ENCODE measurements around the gene ZNF593OS.

Gene ZNF593OS

DNA sequence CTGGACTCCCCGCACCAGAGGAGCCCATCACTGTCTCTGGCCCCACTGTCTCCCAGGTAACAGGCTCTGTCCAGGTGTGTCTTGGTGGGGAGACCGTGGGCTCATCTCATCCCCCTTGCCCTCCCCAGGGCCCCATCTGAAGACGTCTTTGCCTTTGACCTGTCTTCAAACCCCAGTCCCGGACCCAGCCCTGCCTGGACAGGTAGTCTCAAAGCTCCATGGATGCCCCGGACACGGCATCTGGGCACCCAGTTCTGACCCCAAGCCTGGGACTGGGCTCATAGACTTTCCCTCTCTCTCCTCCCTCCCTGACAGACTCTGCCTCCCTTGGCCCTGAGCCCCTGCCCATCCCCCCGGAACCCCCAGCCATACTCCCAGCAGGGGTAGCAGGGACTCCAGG, 12.5 kb upstream of the ZNF593OS start:
- no peak for DNase-seq (ENCODE audit: low read depth, low spot score)

- no peak for DNase-seq (ENCODE audit: low read depth, low spot score)
Observed at GRCh38 chr1:26182383-26182696, 10.7 kb upstream of the ZNF593OS start.

- DNase-seq (ENCODE audit: low read depth, low spot score) = no peak
Observed at GRCh38 chr1:26181586-26182382, 10.2 kb upstream of the ZNF593OS start.

DNA sequence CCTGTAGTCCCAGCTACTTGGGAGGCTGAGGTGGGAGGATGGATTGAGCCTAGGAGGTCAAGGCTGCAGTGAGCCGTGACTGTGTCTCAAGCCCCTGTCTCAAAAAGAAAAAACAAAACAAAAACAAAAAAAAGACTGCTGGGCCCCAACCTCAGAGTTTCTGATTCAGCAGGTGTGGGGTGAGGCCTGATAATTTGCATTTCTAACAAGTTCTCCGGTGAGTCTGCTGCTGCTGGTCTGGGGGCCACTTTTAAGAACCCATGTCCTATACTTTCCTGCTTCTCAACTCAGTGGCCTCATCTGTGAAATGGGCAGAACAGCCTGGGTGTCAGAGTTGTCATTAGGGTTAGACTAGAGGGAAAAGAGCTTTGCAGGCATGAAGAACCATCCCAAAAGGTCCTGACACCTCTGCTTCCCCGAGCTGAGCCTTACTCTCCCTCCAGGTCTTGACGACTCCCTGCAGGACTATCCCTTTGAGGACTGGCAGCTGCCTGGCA, 8.4 kb upstream of the ZNF593OS start:
- no peak for DNase-seq (ENCODE audit: low read depth, low spot score)

DNA sequence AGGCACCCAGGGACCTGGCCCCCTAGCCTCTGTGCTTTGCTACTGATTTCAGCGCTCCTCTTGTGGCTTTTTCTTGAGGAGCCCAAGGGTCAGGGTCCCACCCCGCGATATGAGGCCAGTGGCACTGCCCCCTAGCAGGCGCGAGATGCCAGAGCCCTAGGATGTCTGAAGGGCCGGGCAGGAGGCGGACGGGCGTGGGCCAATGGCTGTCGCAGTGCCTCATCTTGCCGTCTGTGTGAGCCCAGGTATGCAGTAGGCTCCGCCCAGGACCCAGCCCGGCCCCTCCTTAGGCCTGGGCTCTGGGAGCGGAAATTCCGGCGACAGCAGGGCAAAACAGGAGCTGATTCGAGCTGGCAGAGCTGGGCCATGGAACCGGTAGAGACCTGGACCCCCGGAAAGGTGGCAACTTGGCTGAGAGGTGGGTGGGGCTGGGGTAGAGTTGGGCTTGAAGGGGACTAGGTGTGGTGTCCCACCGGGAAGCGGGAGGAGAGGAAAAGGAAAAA, 5.6 kb upstream of the ZNF593OS start, which contains the start of gene CNKSR1:
CNKSR1 (plus strand) TSS at position 310 of the 503 bp plus-strand sequence; CDS start at position 367, 57 bp downstream.
- DNase-seq (ENCODE audit: low read depth, low spot score) = no peak

GRCh38 chr1:26175346-26175745, 3.7 kb upstream of the ZNF593OS start:
- no peak for DNase-seq (ENCODE audit: low read depth, low spot score)

DNA sequence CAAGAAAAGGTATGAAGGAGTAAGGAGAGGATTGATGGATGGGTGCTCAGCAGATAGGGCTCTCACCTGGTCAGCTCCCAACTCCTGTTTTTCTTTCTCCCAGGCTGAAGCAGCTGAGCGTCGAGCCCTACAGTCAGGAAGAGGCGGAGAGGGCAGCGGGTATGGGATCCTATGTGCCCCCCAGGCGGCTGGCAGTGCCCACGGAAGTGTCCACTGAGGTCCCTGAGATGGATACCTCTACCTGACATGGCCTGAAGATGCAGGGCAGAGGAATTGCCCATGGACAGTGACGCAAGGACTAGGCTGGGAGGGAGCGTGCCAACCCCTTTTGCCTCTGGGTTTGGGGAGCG, 1.2 kb downstream of the ZNF593OS start:
- DNase-seq (ENCODE audit: low read depth, low spot score) = no peak

DNA sequence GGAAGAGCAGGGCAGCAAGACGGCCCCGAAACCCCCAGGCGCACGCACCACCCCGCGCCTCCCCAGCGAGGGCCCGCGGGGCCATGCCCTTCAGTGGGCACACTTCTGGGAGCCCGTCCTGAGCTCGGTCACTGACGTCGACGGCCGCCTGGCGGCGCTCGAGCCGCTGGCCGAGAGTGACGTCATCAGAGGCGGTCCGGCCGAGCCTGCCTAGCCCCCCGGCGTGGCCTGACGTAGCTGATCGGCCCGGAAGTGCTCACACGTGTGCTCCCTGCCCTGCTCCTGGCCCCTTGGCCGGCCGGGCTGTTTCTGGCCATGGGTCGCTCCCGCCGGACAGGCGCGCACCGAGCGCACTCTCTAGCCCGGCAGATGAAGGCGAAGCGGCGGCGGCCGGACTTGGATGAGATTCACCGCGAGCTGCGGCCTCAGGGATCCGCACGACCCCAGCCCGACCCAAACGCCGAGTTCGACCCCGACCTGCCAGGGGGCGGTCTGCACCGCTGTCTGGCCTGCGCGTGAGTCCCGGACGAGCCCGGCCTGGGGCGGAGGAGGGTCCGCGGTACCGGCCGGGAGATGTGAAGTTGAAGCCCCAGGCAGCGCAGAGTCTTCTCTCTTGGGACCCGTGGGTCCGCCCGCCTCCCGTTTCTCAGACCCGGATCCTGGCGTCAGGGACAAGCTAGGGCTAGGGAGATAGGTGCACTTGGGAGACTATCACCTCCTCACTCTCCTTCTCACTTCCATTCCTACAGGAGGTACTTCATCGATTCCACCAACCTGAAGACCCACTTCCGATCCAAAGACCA, 1.8 kb downstream of the ZNF593OS start, which contains the start of gene ZNF593:
ZNF593 (plus strand) TSS at position 240 of the 803 bp plus-strand sequence; CDS start at position 316, 76 bp downstream.
- peak; percentile 39 for DNase-seq (ENCODE audit: low read depth, low spot score)

DNA sequence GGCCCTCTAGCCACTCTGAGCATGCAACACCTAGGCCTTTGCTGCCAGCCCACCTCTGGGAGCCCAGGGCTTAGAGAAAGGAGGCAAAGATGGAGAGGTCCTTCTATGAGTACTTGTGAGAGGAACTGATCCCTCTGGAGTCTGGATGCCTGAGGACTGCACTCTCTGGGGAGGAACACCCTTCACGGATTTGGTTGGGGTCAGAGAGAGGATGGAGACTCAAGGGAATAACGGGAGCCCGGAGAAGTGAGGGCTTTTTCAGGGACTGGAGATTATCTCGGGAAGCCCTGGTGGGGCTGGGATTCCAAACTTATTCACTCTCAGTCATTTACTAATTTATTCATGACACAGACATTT, 2.5 kb downstream of the ZNF593OS start:
- DNase-seq (ENCODE audit: low read depth, low spot score) = no peak

DNA sequence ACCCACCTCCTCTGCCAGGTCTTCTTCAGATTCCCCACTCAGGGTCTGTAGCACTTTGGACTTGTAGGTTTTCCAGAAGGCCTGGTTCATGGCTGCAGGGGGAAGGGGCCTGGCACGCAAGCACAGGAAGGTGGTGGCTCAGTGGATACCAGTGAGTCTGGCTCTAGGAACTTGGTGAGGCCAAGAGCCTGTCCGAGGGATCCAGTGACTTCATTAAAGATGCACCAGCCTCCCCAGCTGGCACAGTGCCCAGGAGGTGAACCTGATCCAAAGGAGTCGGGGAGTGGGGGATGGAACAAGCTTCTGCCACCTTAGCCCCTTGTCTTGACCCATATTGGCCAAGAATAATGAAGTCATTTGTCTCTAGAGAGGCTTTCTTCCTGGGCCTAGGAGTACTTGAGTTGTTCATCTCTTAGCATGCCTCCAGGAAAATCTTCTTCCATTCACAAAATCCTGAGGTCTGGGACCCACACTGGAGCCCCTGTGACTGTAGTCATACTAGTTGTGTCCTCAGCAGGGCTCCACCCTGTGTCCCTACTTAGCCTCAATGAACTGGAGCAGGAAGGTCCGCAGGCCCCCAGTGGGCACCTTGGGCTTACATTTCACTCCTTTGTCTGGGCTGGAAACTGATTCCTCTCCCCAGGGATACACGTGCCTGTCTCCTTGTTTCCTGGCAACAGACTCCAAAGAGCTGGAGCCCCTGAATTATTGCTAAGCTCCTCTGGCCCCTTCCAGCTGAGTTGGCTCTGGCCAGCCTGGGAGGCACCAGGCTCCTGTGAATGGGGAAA, 3.0 kb downstream of the ZNF593OS start, which contains the start of gene C1orf232:
C1orf232 (minus strand) TSS at position 554 of the 788 bp plus-strand sequence; CDS start at position 90, 464 bp downstream.
- DNase-seq (ENCODE audit: low read depth, low spot score) = no peak

GRCh38 chr1:26166719-26167281, 4.8 kb downstream of the ZNF593OS start:
- DNase-seq (ENCODE audit: low read depth, low spot score) = no peak

DNA sequence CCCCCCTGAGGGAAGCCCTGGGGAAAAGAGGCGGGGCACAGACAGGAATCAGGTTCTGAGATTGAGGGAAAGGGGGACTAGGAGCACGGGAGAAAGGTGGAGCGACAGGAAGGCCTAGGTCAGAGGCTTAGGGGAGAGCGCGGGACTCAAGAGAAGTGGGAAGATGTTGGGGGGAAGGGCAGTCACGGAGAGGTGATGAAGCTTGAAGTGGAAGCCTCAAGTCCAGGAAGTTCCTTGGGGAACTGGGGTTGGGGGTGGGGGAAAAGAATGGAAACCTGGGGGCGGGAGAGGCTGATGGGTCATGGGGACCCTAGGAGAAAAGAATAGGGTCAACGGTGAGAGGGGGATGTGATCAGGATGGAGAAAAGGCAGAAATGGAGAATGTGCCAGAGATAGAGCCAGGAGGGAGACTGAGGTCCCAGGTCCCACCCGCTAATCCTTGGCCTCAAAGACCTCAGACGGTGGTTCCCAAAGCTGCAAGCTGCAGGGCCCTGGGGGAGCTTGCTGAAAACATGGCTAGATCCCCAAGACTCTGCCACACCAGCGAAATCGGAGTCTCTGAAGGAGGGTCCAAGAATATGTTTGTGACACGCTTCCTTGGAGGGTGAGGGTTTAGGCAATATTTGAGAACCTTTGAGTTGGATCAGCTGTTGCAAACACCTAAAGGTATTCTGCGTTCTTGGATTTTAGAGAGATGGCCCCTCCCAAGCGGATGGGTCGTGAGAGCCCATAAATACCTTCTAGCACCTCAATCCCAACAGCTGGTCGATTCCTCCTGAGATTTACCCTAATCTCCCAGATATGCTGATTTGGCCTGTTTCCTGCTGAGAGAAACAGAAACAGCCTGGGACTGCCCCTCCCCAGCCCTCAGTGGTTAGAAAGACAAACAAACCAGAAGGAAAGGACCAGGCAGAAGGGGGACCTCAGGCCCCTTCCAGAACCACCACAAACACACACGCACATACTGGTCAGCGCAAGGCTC, 6.5 kb downstream of the ZNF593OS start:
- no peak for DNase-seq (ENCODE audit: low read depth, low spot score)

- no peak for DNase-seq (ENCODE audit: low read depth, low spot score)
Observed at GRCh38 chr1:26164036-26164860, 7.4 kb downstream of the ZNF593OS start.

- DNase-seq (ENCODE audit: low read depth, low spot score) = no peak
Observed at GRCh38 chr1:26163684-26164035, 8.0 kb downstream of the ZNF593OS start.

- DNase-seq (ENCODE audit: low read depth, low spot score) = no peak
Observed at GRCh38 chr1:26162220-26162709, 9.4 kb downstream of the ZNF593OS start.

DNA sequence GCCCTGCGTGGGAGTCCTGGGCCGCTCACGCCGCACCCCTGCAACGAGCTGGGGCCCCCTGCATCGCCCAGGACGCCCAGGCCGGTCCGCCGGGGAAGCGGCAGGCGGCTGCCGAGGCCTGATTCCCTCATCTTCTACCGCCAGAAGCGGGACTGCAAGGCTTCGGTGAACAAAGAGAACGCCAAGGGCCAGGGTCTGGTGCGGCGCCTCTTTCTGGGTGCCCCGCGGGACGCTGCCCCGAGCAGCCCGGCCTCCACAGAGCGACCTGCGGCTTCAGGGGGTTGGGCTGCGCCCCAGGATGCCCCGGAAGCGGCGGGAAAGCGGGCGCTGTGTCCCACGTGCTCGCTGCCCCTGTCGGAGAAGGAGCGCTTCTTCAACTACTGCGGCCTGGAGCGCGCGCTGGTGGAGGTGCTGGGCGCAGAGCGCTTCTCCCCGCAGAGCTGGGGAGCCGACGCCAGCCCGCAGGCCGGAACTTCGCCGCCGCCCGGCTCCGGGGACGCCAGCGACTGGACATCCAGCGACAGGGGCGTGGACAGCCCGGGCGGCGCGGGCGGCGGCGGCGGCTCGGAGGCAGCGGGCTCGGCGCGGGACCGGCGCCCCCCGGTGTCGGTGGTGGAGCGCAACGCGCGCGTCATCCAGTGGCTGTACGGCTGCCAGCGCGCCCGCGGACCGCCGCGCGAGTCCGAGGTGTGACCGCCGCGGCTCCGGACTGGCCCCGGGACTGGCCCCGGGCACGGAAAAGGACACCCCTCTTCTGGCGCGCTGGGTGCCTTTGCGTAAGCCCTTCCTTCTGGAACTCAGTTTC, 10.0 kb downstream of the ZNF593OS start:
- DNase-seq (ENCODE audit: low read depth, low spot score) = no peak

DNA sequence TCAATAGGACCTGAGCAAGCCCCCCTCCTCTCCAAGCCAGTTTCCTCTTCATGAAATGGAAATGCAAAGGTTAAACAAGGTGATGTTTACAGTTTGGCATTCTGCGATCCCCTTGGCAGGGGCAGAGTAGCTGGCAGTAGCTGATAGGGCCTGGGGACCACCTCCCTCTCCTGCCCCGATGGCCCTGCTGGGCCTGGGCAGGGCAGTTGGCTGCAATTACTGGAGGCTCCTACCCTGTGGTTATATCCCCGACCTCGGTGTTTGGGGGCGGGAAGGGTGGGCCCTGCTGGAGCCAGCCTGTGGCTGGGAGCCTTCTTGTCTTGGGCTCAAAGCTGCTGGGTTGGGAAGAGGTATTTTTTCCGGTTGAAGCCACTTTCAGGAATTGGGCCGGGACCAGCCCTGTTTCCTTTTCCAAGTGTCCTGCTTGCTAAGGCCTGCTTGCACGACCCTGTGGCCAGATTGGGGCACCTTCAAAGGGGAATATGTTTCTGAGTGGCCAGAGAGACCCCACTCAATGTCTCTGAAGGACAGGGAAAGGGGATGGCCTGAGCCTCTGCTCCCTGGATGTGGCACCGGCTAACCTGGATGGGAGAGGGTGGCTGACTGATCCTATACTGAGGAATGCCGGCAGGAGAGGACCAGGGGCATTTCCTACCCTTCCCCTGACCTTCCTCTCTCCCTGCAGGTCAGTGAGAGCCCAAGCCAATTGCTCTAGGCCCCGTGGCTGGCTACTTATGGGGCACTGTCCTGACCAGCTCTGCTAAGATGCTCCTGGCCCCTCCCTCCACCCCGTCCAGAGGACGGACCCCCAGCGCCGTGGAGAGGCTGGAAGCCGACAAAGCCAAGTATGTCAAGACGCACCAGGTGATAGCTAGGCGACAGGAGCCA, 10.9 kb downstream of the ZNF593OS start:
- no peak for DNase-seq (ENCODE audit: low read depth, low spot score)
